Right cardiac atrium (tissue), 5 donors: ENCODE results near the gene IFNA13. TPM values are rescaled to one million over a fixed set of nuclear protein-coding genes. Genes with fewer than 3 reads are reported as not detected.

Source experiments
- ATAC-seq, 2 donors: fragments of 200-7000 bp; cut with Tn5 transposase; one replicate each; pipeline versions ENCODE4 v1.8.0 to v1.9.1; 2020; ENCODE audit warnings: moderate library complexity in 2 of 2, mild to moderate bottlenecking in 1 of 2
- DNase-seq, 3 donors: peaks; one replicate each; pipeline ENCODE4 v3.0.0-alpha.2; 2020
- H3K27ac ChIP-seq: one replicate; pipeline ENCODE4 v1.5.1; 2013; ENCODE audit warnings: mild to moderate bottlenecking, low read length, control low read depth, moderate library complexity
- H3K27me3 ChIP-seq: one replicate; pipeline ENCODE4 v1.6.1; 2013; ENCODE audit not compliant: control insufficient read depth, insufficient read depth
- H3K4me1 ChIP-seq: one replicate; pipeline ENCODE4 v1.6.1; 2013; ENCODE audit warnings: low read length; ENCODE audit not compliant: control insufficient read depth, insufficient read depth
- H3K4me3 ChIP-seq: one replicate; pipeline ENCODE4 v1.5.1; 2013; ENCODE audit warnings: low read length, control low read depth
- H3K9me3 ChIP-seq: one replicate; pipeline ENCODE4 v1.6.1; 2013; ENCODE audit warnings: low read length; ENCODE audit not compliant: control insufficient read depth
- WGBS: extraction: QIAGEN DNeasy Blood & Tissue Kit; methylation state at CpG from one replicate; pipeline ENCODE4 v1.1.7; 2013; 5-methylcytosine and 5-hydroxymethylcytosine counted together
- intact Hi-C, 4 donors: fragments of 100-400 bp; cut with DNase I; formaldehyde crosslinking; loops; one replicate each; pipeline versions ENCODE4 v1.11.0 to v1.14.0; 2022 to 2023
- long read RNA-seq, 4 donors: library from polyadenylated mRNA; unstranded; transcript quantifications; one replicate each; pipeline ENCODE4 v2.0.0, GENCODE V29; 2020 to 2021
- polyA plus RNA-seq: library from polyadenylated mRNA; stranded (reverse); fragments of 200-250 nt; gene quantifications from one replicate; pipeline ENCODE4 v1.2.3, GENCODE V29; 2013
- total RNA-seq, 4 donors: library from RNA; stranded (reverse); fragmentation: NEBNext Ultra II Directional; extraction: Animal tissue kit (Norgen Biotek cat#: 25700); gene quantifications; one replicate each; pipeline ENCODE4 v1.2.1, GENCODE V29; 2021
- donor health status: healthy with polysubstance abuse.
- donor health status: DM: no; HTN: yes; CAD: no.
- donor health status: DM: no; HTN: no; CAD: no.
- donor health status: DM: no; HTN: yes; CAD: no; lungs with severe emphysema.
- donor health status: DM: yes; HTN: yes; CAD: no.

The IFNA13 gene
- total RNA-seq (not detected), polyA plus RNA-seq (not detected)
- long read RNA-seq, donor 1: 0 reads
- long read RNA-seq, donor 2: 0 reads
- long read RNA-seq, donor 3: 0 reads
- long read RNA-seq, donor 4: 0 reads

GRCh38 chr9:21367957-21368356 lies at the start of gene IFNA13:
Gene IFNA13 (minus strand): TSS chr9:21368057. CDS start chr9:21368010, 47 bp downstream.
- H3K27me3 ChIP-seq: no peaks in the 10 kb centered on the region
- WGBS: 84% methylated on average over 3 of the region's 3 CpGs
- no peak for ATAC-seq
- no peaks in the 10 kb centered on the region for H3K9me3 ChIP-seq
- H3K4me1 ChIP-seq: no peaks in the 10 kb centered on the region
- intact Hi-C loops: no loop called here
- no peak within 1 kb of the TSS for H3K4me3 ChIP-seq
- H3K27ac ChIP-seq: no peak within 1 kb of the TSS
- no peak for DNase-seq

- H3K27ac ChIP-seq: no peak overlapping the region
- H3K27me3 ChIP-seq: peaks cover 4% of the 10 kb centered on the region
- H3K4me1 ChIP-seq: no peaks in the 10 kb centered on the region
- intact Hi-C loops: no loop called here
- DNase-seq (no peak), ATAC-seq (no peak)
- H3K9me3 ChIP-seq: no peaks in the 10 kb centered on the region
- H3K4me3 ChIP-seq: no peak overlapping the region
- WGBS: 72% methylated on average over 5 of the region's 5 CpGs
Observed at GRCh38 chr9:21415493-21416267, 47.8 kb upstream of the IFNA13 start.

GRCh38 chr9:21414220-21414940 lies 46.5 kb upstream of the IFNA13 start:
- H3K27ac ChIP-seq: no peak overlapping the region
- no peak overlapping the region for H3K4me3 ChIP-seq
- no peak for ATAC-seq
- H3K9me3 ChIP-seq: no peaks in the 10 kb centered on the region
- intact Hi-C loops: no loop called here
- H3K4me1 ChIP-seq: no peaks in the 10 kb centered on the region
- peaks cover 4% of the 10 kb centered on the region for H3K27me3 ChIP-seq
- no peak for DNase-seq
- 91% methylated on average over 2 of the region's 2 CpGs for WGBS

GRCh38 chr9:21413624-21414023 lies 45.8 kb upstream of the IFNA13 start:
- intact Hi-C loops: no loop called here

GRCh38 chr9:21413151-21413550 lies 45.3 kb upstream of the IFNA13 start:
- DNase-seq (no peak), ATAC-seq (no peak)
- Histone ChIP-seq H3K9me3 (no peaks in the 10 kb centered on the region), H3K4me3 (no peak overlapping the region), H3K4me1 (no peaks in the 10 kb centered on the region), H3K27ac (no peak overlapping the region), H3K27me3 (peaks cover 4% of the 10 kb centered on the region)
- intact Hi-C loops: no loop called here
- 78% methylated on average over 4 of the region's 4 CpGs for WGBS

More at GRCh38 chr9:21413624-21414023, 45.8 kb upstream of the IFNA13 start:
- Histone ChIP-seq H3K4me3 (no peak overlapping the region), H3K4me1 (no peaks in the 10 kb centered on the region), H3K27ac (no peak overlapping the region), H3K27me3 (peaks cover 4% of the 10 kb centered on the region), H3K9me3 (no peaks in the 10 kb centered on the region)
- 68% methylated on average over 5 of the region's 5 CpGs for WGBS
- peak in 1 of 2 donors; percentile 55 for ATAC-seq
- no peak for DNase-seq

GRCh38 chr9:21412107-21412506 lies 44.2 kb upstream of the IFNA13 start:
- intact Hi-C loops: no loop called here

GRCh38 chr9:21408817-21409216 lies 41.0 kb upstream of the IFNA13 start, which contains the start of gene IFNA8:
Gene IFNA8 (plus strand): TSS chr9:21409117. CDS start chr9:21409177, 60 bp downstream.
- Histone ChIP-seq H3K27ac (no peak within 1 kb of the TSS), H3K4me3 (no peak within 1 kb of the TSS), H3K27me3 (no peaks in the 10 kb centered on the region), H3K9me3 (no peaks in the 10 kb centered on the region), H3K4me1 (no peaks in the 10 kb centered on the region)
- ATAC-seq (no peak), DNase-seq (no peak)
- 82% methylated on average over 1 of the region's 1 CpG for WGBS
- intact Hi-C loops: loop anchor here in 1 of 4 donors (5.0 kb wide), 1 partner anchor 378 kb away; no protein-coding TSS in a partner anchor

More at GRCh38 chr9:21412107-21412506, 44.2 kb upstream of the IFNA13 start:
- Histone ChIP-seq H3K4me1 (no peaks in the 10 kb centered on the region), H3K9me3 (no peaks in the 10 kb centered on the region), H3K4me3 (no peak overlapping the region), H3K27me3 (peaks cover 4% of the 10 kb centered on the region), H3K27ac (no peak overlapping the region)
- DNase-seq: no peak
- ATAC-seq: no peak

GRCh38 chr9:21404146-21404545 lies 36.3 kb upstream of the IFNA13 start:
- Histone ChIP-seq H3K9me3 (no peaks in the 10 kb centered on the region), H3K4me1 (no peaks in the 10 kb centered on the region), H3K27ac (no peak overlapping the region), H3K4me3 (no peak overlapping the region), H3K27me3 (peaks cover 3% of the 10 kb centered on the region)
- no peak for DNase-seq
- ATAC-seq: no peak
- 51% methylated on average over 3 of the region's 3 CpGs for WGBS
- intact Hi-C loops: no loop called here

GRCh38 chr9:21402386-21403251 lies 34.8 kb upstream of the IFNA13 start:
- Histone ChIP-seq H3K4me3 (peak overlapping the region; percentile 16), H3K4me1 (no peaks in the 10 kb centered on the region), H3K9me3 (no peaks in the 10 kb centered on the region), H3K27me3 (peaks cover 3% of the 10 kb centered on the region), H3K27ac (no peak overlapping the region)
- intact Hi-C loops: no loop called here
- ATAC-seq: no peak
- DNase-seq: peak in 2 of 3 donors; percentile 47 to 51
- 2% methylated on average over 53 of the region's 53 CpGs for WGBS

GRCh38 chr9:21399956-21400355 lies 32.1 kb upstream of the IFNA13 start:
- Histone ChIP-seq H3K4me3 (no peak overlapping the region), H3K4me1 (no peaks in the 10 kb centered on the region), H3K27ac (no peak overlapping the region), H3K27me3 (peaks cover 3% of the 10 kb centered on the region), H3K9me3 (no peaks in the 10 kb centered on the region)
- ATAC-seq (no peak), DNase-seq (no peak)
- intact Hi-C loops: loop anchor here in 2 of 4 donors (5.0 to 10.0 kb wide), 2 partner anchors 75 to 78 kb away; no protein-coding TSS in a partner anchor
- 35% methylated on average over 3 of the region's 3 CpGs for WGBS
